Body of pancreas (tissue), 4 donors: ENCODE results near the gene VPS41.

ENCODE experiments used
- POLR2A ChIP-seq, 3 donors: fragments of 450-650 bp; IDR thresholded peaks; one replicate each; pipeline ENCODE4 v1.6.1; 2016; ENCODE audit warnings: antibody characterized with exemption in 3 of 3, mild to moderate bottlenecking in 2 of 3
- TF ChIP-seq, protein P1 (sequence below), 7 experiments: fragments of 450-650 bp in 4 of 7; fragments of 200-600 bp in 3 of 7; sonication (generic) in 3 of 7; IDR thresholded peaks; one replicate each; pipeline ENCODE4 v1.5.1; 2016 to 2019; ENCODE audit warnings: antibody characterized with exemption in 7 of 7

DNA sequence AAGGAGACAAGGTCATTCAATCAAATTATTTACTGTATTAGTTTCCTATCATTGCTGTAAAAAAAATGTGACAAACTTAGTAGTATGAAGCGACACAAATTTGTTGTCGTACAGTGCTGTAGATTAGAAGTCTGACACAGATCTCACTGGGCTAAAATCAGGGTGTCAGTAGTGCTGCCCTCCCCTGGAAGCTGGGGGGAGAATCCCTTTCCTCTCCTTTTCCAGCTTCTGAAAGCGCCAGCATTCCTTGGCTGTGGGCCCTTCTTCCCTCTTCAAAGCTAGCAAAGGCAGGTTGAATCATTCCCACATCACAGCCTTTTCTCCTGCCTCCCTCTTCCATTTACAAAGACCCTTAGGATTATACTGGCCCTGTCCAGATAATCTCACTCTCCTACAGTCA is 28.0 kb downstream of the VPS41 start:
- TF ChIP-seq, protein P1, sequence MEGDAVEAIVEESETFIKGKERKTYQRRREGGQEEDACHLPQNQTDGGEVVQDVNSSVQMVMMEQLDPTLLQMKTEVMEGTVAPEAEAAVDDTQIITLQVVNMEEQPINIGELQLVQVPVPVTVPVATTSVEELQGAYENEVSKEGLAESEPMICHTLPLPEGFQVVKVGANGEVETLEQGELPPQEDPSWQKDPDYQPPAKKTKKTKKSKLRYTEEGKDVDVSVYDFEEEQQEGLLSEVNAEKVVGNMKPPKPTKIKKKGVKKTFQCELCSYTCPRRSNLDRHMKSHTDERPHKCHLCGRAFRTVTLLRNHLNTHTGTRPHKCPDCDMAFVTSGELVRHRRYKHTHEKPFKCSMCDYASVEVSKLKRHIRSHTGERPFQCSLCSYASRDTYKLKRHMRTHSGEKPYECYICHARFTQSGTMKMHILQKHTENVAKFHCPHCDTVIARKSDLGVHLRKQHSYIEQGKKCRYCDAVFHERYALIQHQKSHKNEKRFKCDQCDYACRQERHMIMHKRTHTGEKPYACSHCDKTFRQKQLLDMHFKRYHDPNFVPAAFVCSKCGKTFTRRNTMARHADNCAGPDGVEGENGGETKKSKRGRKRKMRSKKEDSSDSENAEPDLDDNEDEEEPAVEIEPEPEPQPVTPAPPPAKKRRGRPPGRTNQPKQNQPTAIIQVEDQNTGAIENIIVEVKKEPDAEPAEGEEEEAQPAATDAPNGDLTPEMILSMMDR (IDR thresholded peaks at IDR 0.05), result no peak
- no peak for TF ChIP-seq POLR2A (IDR thresholded peaks at IDR 0.05)
